ENCODE results near the gene ANKRD53.

GRCh38 chr2:70961648-70961994 is 16.8 kb upstream of the ANKRD53 start:
- TF ChIP-seq CTCF (IDR thresholded peaks at IDR 0.05; ENCODE audit: insufficient read depth, low read length, poor library complexity, severe bottlenecking) = no peak
- TF ChIP-seq EZH2phosphoT487 (conservative IDR thresholded peaks at IDR 0.05; ENCODE audit: low read length) = no peak
